WTC11 (cell line): Measurements from ENCODE around the gene CELF2. TPM values are rescaled to one million over a fixed set of nuclear protein-coding genes. Genes with fewer than 3 reads are reported as not detected.

Experiments
- ATAC-seq: fragments of 200-7000 bp; cut with Tn5 transposase; 2 replicates; pipeline ENCODE4 v1.10.0; 2021; ENCODE audit warnings: mild to moderate bottlenecking, moderate library complexity
- CTCF ChIA-PET: fragments of 300-600 bp; sonication (Branson Sonifier 250); formaldehyde crosslinking; loops from one replicate; lab custom pipeline; 2021; ENCODE audit warnings: antibody characterized with exemption; lab: Charles Lee
- POLR2A ChIA-PET: fragments of 350-600 bp; sonication (Branson Sonifier 250); formaldehyde crosslinking; loops from one replicate; lab custom pipeline; 2021; ENCODE audit warnings: antibody characterized with exemption; lab: Charles Lee
- DNase-seq: peaks from one replicate; pipeline ENCODE4 v3.0.0; 2021; ENCODE audit warnings: low spot score
- H3K27ac Mint-ChIP-seq: 2 replicates; pipeline ENCODE4 v1.8.0; 2021; ENCODE audit warnings: mixed read lengths
- H3K27me3 Mint-ChIP-seq: 2 replicates; pipeline ENCODE4 v1.8.0; 2021; ENCODE audit warnings: low read depth, mild to moderate bottlenecking, moderate library complexity, mixed read lengths
- H3K36me3 Mint-ChIP-seq: 2 replicates; pipeline ENCODE4 v1.8.0; 2021; ENCODE audit warnings: mixed read lengths
- H3K4me1 Mint-ChIP-seq: 2 replicates; pipeline ENCODE4 v1.8.0; 2022; ENCODE audit warnings: mixed read lengths
- H3K4me3 Mint-ChIP-seq: 2 replicates; pipeline ENCODE4 v1.8.0; 2021; ENCODE audit warnings: mild to moderate bottlenecking, moderate library complexity, mixed read lengths
- H3K9me3 Mint-ChIP-seq: 2 replicates; pipeline ENCODE4 v1.8.0; 2021; ENCODE audit warnings: mixed read lengths
- ATF1 ChIP-seq: sonication (generic); formaldehyde crosslinking; IDR thresholded peaks from 2 replicates; pipeline ENCODE4 v1.8.1; 2023; ENCODE audit warnings: mild to moderate bottlenecking, moderate library complexity, missing genetic modification reagents
- GRHL2 ChIP-seq: fragments of 250-450 bp; sonication (Bioruptor Pico); IDR thresholded peaks from 2 replicates; pipeline ENCODE4 v1.8.0; 2022; ENCODE audit warnings: mild to moderate bottlenecking, moderate library complexity; ENCODE audit not compliant: insufficient replicate concordance, severe bottlenecking
- HMGA2 ChIP-seq: fragments of 250-450 bp; sonication (Bioruptor Pico); IDR thresholded peaks from 2 replicates; pipeline ENCODE4 v1.4.0; 2021; ENCODE audit warnings: mild to moderate bottlenecking, moderate library complexity
- JAZF1 ChIP-seq: fragments of 250-450 bp; sonication (Bioruptor Pico); IDR thresholded peaks from 2 replicates; pipeline ENCODE4 v1.9.0; 2021; ENCODE audit warnings: moderate library complexity, mild to moderate bottlenecking, inconsistent platforms
- JUN ChIP-seq: sonication (generic); formaldehyde crosslinking; IDR thresholded peaks from 2 replicates; pipeline ENCODE4 v1.8.0; 2023; ENCODE audit warnings: mild to moderate bottlenecking, missing genetic modification reagents
- MXD4 ChIP-seq: fragments of 250-450 bp; sonication (Bioruptor Pico); IDR thresholded peaks from 2 replicates; pipeline ENCODE4 v1.8.0; 2021; ENCODE audit warnings: mild to moderate bottlenecking, moderate library complexity, borderline replicate concordance
- NFE2L1 ChIP-seq: sonication (generic); formaldehyde crosslinking; IDR thresholded peaks from 2 replicates; pipeline ENCODE4 v1.8.1; 2023; ENCODE audit warnings: missing genetic modification reagents
- PRRX2 ChIP-seq: fragments of 250-450 bp; sonication (Bioruptor Pico); IDR thresholded peaks from 2 replicates; pipeline ENCODE4 v1.8.0; 2021; ENCODE audit warnings: mild to moderate bottlenecking
- SMAD3 ChIP-seq: sonication (generic); formaldehyde crosslinking; IDR thresholded peaks from 2 replicates; pipeline ENCODE4 v1.8.0; 2022; ENCODE audit warnings: missing genetic modification reagents, mild to moderate bottlenecking, borderline replicate concordance
- SMAD4 ChIP-seq: sonication (generic); formaldehyde crosslinking; IDR thresholded peaks from 2 replicates; pipeline ENCODE4 v1.8.0; 2022; ENCODE audit warnings: mild to moderate bottlenecking, missing genetic modification reagents
- SP1 ChIP-seq: sonication (generic); formaldehyde crosslinking; conservative IDR thresholded peaks from 2 replicates; pipeline ENCODE4 v1.8.1; 2022; ENCODE audit warnings: missing genetic modification reagents
- TEAD1 ChIP-seq: sonication (generic); formaldehyde crosslinking; IDR thresholded peaks from 2 replicates; pipeline ENCODE4 v1.8.0; 2022; ENCODE audit warnings: mild to moderate bottlenecking, missing genetic modification reagents
- TP53 ChIP-seq: sonication (generic); formaldehyde crosslinking; IDR thresholded peaks from 2 replicates; pipeline ENCODE4 v1.8.1; 2023; ENCODE audit warnings: mild to moderate bottlenecking, missing genetic modification reagents
- ZNF396 ChIP-seq: fragments of 250-450 bp; sonication (Bioruptor Pico); IDR thresholded peaks from 2 replicates; pipeline ENCODE4 v1.8.0; 2021; ENCODE audit warnings: mild to moderate bottlenecking, moderate library complexity, borderline replicate concordance
- total RNA-seq: library from RNA; stranded (reverse); gene quantifications from 3 replicates; pipeline ENCODE4 v1.2.3, GENCODE V29; 2021
- TF ChIP-seq, protein P1 (sequence below): fragments of 250-450 bp; sonication (Bioruptor Pico); IDR thresholded peaks from 2 replicates; pipeline ENCODE4 v1.9.0; 2021; ENCODE audit warnings: mild to moderate bottlenecking
- TF ChIP-seq, protein P2 (sequence below): fragments of 200-600 bp; IDR thresholded peaks from 2 replicates; pipeline ENCODE4 v1.8.0; 2022; ENCODE audit warnings: antibody characterized with exemption
- TF ChIP-seq, protein P3 (sequence below): fragments of 250-450 bp; sonication (Bioruptor Pico); IDR thresholded peaks from 2 replicates; pipeline ENCODE4 v1.9.0; 2021; ENCODE audit warnings: mild to moderate bottlenecking, borderline replicate concordance
- TF ChIP-seq, protein P4 (sequence below): sonication (generic); formaldehyde crosslinking; IDR thresholded peaks from 2 replicates; pipeline ENCODE4 v1.8.1; 2022; ENCODE audit warnings: missing genetic modification reagents, borderline replicate concordance
- TF ChIP-seq, protein P5 (sequence below): sonication (generic); formaldehyde crosslinking; IDR thresholded peaks from 2 replicates; pipeline ENCODE4 v1.8.0; 2022; ENCODE audit warnings: mild to moderate bottlenecking, missing genetic modification reagents
- TF ChIP-seq, protein P6 (sequence below): sonication (generic); formaldehyde crosslinking; IDR thresholded peaks from 2 replicates; pipeline ENCODE4 v1.8.0; 2023; ENCODE audit warnings: missing genetic modification reagents
- TF ChIP-seq, protein P7 (sequence below): sonication (generic); formaldehyde crosslinking; IDR thresholded peaks from 2 replicates; pipeline ENCODE4 v1.8.0; 2022; ENCODE audit warnings: mild to moderate bottlenecking, missing genetic modification reagents
- TF ChIP-seq, protein P8 (sequence below): fragments of 250-450 bp; sonication (Bioruptor Pico); IDR thresholded peaks from 2 replicates; pipeline ENCODE4 v1.9.0; 2021; ENCODE audit warnings: mild to moderate bottlenecking

CELF2 gene
- total RNA-seq, 1 experiment from 2014 or later, result 24.6 TPM

DNA sequence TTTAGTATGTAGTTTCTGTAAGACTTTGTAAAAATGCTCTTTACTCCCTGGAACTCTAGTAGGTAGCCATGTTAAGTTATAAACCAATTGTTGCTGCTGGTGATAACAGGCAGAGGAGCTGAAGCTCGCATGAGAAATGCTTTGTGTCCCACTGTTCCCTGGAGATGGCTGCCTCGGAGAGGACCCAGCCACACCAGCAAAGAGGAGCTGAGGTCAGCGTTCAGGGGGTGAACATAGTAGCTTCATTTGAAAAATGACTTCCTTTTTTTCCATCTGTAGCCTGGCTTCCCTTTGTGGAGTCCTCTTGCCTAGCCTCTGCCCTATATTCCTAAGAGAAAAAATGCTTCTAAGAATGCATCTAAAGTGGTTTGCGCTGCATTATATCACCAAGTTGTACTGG, 20.3 kb downstream of the CELF2 start (continued):
- TF ChIP-seq, protein P1, sequence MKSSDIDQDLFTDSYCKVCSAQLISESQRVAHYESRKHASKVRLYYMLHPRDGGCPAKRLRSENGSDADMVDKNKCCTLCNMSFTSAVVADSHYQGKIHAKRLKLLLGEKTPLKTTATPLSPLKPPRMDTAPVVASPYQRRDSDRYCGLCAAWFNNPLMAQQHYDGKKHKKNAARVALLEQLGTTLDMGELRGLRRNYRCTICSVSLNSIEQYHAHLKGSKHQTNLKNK (CRISPR knock-in tag), result no peak
- TF ChIP-seq, protein P2, sequence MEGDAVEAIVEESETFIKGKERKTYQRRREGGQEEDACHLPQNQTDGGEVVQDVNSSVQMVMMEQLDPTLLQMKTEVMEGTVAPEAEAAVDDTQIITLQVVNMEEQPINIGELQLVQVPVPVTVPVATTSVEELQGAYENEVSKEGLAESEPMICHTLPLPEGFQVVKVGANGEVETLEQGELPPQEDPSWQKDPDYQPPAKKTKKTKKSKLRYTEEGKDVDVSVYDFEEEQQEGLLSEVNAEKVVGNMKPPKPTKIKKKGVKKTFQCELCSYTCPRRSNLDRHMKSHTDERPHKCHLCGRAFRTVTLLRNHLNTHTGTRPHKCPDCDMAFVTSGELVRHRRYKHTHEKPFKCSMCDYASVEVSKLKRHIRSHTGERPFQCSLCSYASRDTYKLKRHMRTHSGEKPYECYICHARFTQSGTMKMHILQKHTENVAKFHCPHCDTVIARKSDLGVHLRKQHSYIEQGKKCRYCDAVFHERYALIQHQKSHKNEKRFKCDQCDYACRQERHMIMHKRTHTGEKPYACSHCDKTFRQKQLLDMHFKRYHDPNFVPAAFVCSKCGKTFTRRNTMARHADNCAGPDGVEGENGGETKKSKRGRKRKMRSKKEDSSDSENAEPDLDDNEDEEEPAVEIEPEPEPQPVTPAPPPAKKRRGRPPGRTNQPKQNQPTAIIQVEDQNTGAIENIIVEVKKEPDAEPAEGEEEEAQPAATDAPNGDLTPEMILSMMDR, result no peak
- TF ChIP-seq HMGA2 (CRISPR knock-in tag), result no peak
- no peak for TF ChIP-seq MXD4 (CRISPR knock-in tag)
- TF ChIP-seq TEAD1 (CRISPR knock-in tag), result no peak
- TF ChIP-seq SMAD3 (CRISPR knock-in tag), result no peak
- no peak for TF ChIP-seq SP1 (CRISPR knock-in tag)
- TF ChIP-seq, protein P3, sequence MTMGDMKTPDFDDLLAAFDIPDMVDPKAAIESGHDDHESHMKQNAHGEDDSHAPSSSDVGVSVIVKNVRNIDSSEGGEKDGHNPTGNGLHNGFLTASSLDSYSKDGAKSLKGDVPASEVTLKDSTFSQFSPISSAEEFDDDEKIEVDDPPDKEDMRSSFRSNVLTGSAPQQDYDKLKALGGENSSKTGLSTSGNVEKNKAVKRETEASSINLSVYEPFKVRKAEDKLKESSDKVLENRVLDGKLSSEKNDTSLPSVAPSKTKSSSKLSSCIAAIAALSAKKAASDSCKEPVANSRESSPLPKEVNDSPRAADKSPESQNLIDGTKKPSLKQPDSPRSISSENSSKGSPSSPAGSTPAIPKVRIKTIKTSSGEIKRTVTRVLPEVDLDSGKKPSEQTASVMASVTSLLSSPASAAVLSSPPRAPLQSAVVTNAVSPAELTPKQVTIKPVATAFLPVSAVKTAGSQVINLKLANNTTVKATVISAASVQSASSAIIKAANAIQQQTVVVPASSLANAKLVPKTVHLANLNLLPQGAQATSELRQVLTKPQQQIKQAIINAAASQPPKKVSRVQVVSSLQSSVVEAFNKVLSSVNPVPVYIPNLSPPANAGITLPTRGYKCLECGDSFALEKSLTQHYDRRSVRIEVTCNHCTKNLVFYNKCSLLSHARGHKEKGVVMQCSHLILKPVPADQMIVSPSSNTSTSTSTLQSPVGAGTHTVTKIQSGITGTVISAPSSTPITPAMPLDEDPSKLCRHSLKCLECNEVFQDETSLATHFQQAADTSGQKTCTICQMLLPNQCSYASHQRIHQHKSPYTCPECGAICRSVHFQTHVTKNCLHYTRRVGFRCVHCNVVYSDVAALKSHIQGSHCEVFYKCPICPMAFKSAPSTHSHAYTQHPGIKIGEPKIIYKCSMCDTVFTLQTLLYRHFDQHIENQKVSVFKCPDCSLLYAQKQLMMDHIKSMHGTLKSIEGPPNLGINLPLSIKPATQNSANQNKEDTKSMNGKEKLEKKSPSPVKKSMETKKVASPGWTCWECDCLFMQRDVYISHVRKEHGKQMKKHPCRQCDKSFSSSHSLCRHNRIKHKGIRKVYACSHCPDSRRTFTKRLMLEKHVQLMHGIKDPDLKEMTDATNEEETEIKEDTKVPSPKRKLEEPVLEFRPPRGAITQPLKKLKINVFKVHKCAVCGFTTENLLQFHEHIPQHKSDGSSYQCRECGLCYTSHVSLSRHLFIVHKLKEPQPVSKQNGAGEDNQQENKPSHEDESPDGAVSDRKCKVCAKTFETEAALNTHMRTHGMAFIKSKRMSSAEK (CRISPR knock-in tag), result no peak
- TF ChIP-seq, protein P4, sequence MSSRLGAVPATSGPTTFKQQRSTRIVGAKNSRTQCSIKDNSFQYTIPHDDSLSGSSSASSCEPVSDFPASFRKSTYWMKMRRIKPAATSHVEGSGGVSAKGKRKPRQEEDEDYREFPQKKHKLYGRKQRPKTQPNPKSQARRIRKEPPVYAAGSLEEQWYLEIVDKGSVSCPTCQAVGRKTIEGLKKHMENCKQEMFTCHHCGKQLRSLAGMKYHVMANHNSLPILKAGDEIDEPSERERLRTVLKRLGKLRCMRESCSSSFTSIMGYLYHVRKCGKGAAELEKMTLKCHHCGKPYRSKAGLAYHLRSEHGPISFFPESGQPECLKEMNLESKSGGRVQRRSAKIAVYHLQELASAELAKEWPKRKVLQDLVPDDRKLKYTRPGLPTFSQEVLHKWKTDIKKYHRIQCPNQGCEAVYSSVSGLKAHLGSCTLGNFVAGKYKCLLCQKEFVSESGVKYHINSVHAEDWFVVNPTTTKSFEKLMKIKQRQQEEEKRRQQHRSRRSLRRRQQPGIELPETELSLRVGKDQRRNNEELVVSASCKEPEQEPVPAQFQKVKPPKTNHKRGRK (CRISPR knock-in tag), result no peak
- TF ChIP-seq ZNF396 (CRISPR knock-in tag), result no peak

DNA sequence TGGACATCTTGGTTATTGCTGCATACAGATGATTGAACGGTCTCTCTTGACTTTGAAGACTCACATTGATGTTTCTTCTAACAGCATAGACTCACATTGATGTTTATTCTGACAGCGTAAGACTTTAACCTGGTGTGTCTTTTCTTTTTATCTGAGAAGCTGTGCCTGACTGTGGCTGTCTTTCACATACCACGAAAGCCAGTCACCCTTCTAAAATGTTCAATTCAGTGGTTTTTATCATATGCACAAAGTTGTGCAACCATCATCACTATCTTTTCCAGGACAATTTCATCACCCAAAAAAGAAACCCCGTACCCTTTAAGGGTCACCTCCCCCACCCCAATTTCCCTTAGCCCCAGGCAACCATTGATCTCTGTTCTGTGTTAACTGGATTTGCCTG, 24.7 kb downstream of the CELF2 start:
- DNase-seq, result no peak
- no peak for ATAC-seq
- H3K27me3 Mint-ChIP-seq, result no peaks in the 10 kb centered on the region
- no peaks in the 10 kb centered on the region for H3K9me3 Mint-ChIP-seq
- CTCF ChIA-PET, result no interaction called here
- H3K4me1 Mint-ChIP-seq, result peaks cover 36% of the 10 kb centered on the region
- no peaks in the 10 kb centered on the region for H3K36me3 Mint-ChIP-seq
- POLR2A ChIA-PET, result no interaction called here
- no peak overlapping the region for H3K27ac Mint-ChIP-seq
- H3K4me3 Mint-ChIP-seq, result no peak overlapping the region
- TF ChIP-seq JAZF1 (CRISPR knock-in tag) (no peak), SP1 (CRISPR knock-in tag) (no peak), JUN (CRISPR knock-in tag) (no peak), PRRX2 (no peak), TP53 (CRISPR knock-in tag) (no peak), TEAD1 (CRISPR knock-in tag) (no peak), NFE2L1 (CRISPR knock-in tag) (no peak), SMAD4 (no peak), GRHL2 (CRISPR knock-in tag) (no peak), ATF1 (CRISPR knock-in tag) (no peak)
- TF ChIP-seq, protein P5, sequence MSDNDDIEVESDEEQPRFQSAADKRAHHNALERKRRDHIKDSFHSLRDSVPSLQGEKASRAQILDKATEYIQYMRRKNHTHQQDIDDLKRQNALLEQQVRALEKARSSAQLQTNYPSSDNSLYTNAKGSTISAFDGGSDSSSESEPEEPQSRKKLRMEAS, result no peak
- TF ChIP-seq, protein P6, sequence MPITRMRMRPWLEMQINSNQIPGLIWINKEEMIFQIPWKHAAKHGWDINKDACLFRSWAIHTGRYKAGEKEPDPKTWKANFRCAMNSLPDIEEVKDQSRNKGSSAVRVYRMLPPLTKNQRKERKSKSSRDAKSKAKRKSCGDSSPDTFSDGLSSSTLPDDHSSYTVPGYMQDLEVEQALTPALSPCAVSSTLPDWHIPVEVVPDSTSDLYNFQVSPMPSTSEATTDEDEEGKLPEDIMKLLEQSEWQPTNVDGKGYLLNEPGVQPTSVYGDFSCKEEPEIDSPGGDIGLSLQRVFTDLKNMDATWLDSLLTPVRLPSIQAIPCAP, result no peak
- TF ChIP-seq, protein P7, sequence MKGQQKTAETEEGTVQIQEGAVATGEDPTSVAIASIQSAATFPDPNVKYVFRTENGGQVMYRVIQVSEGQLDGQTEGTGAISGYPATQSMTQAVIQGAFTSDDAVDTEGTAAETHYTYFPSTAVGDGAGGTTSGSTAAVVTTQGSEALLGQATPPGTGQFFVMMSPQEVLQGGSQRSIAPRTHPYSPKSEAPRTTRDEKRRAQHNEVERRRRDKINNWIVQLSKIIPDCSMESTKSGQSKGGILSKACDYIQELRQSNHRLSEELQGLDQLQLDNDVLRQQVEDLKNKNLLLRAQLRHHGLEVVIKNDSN (CRISPR knock-in tag), result no peak
- TF ChIP-seq, protein P2, result no peak
- TF ChIP-seq, protein P8, sequence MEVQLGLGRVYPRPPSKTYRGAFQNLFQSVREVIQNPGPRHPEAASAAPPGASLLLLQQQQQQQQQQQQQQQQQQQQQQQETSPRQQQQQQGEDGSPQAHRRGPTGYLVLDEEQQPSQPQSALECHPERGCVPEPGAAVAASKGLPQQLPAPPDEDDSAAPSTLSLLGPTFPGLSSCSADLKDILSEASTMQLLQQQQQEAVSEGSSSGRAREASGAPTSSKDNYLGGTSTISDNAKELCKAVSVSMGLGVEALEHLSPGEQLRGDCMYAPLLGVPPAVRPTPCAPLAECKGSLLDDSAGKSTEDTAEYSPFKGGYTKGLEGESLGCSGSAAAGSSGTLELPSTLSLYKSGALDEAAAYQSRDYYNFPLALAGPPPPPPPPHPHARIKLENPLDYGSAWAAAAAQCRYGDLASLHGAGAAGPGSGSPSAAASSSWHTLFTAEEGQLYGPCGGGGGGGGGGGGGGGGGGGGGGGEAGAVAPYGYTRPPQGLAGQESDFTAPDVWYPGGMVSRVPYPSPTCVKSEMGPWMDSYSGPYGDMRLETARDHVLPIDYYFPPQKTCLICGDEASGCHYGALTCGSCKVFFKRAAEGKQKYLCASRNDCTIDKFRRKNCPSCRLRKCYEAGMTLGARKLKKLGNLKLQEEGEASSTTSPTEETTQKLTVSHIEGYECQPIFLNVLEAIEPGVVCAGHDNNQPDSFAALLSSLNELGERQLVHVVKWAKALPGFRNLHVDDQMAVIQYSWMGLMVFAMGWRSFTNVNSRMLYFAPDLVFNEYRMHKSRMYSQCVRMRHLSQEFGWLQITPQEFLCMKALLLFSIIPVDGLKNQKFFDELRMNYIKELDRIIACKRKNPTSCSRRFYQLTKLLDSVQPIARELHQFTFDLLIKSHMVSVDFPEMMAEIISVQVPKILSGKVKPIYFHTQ (CRISPR knock-in tag), result no peak
